Smooth muscle cell (in vitro differentiated cells): ENCODE data around the gene GALNS. TPM values are rescaled to one million over a fixed set of nuclear protein-coding genes. Genes with fewer than 3 reads are reported as not detected.
"Not testable (repeated sequence)": the region's sequence is repeated elsewhere in the genome, so short reads cannot be mapped to it uniquely, and the experiment has no call there.

Source experiments
- DNase-seq: peaks from one replicate; lab custom pipeline; 2025; ENCODE audit not compliant: unreplicated experiment; lab: John Stamatoyannopoulos, UW
- H2AFZ ChIP-seq: fragments of 200-600 bp; sonication (generic); 2 replicates; pipeline ENCODE4 v1.6.0; 2016; ENCODE audit warnings: antibody characterized with exemption, low read depth, mild to moderate bottlenecking
- H3F3A ChIP-seq: fragments of 200-600 bp; sonication (generic); 2 replicates; pipeline ENCODE4 v1.6.0; 2017; ENCODE audit warnings: antibody characterized with exemption, low read depth
- H3K27ac ChIP-seq: fragments of 200-600 bp; sonication (generic); 2 replicates; pipeline ENCODE4 v1.5.1; 2016; ENCODE audit warnings: low read depth, mild to moderate bottlenecking
- H3K27me3 ChIP-seq: fragments of 200-600 bp; sonication (generic); 2 replicates; pipeline ENCODE4 v1.6.1; 2016; ENCODE audit warnings: low read depth, mild to moderate bottlenecking
- H3K36me3 ChIP-seq: fragments of 200-600 bp; sonication (generic); 2 replicates; pipeline ENCODE4 v1.5.1; 2016; ENCODE audit warnings: low read depth
- H3K4me1 ChIP-seq: fragments of 200-600 bp; sonication (generic); 2 replicates; pipeline ENCODE4 v1.5.1; 2016; ENCODE audit warnings: low read depth
- H3K4me2 ChIP-seq: fragments of 200-600 bp; sonication (generic); 2 replicates; pipeline ENCODE4 v1.6.0; 2016; ENCODE audit warnings: mild to moderate bottlenecking
- H3K4me3 ChIP-seq: fragments of 200-600 bp; sonication (generic); 2 replicates; pipeline ENCODE4 v1.5.1; 2016; ENCODE audit warnings: mild to moderate bottlenecking
- H3K79me2 ChIP-seq: fragments of 200-600 bp; sonication (generic); 2 replicates; pipeline ENCODE4 v1.6.0; 2016; ENCODE audit warnings: low read depth, mild to moderate bottlenecking
- H3K9ac ChIP-seq: fragments of 200-600 bp; sonication (generic); 2 replicates; pipeline ENCODE4 v1.6.0; 2016; ENCODE audit warnings: low read depth
- H3K9me3 ChIP-seq: fragments of 200-600 bp; sonication (generic); replicated peaks from 2 replicates; pipeline ENCODE4 v1.5.1; 2016; ENCODE audit warnings: low read depth
- H4K20me1 ChIP-seq: fragments of 200-600 bp; sonication (generic); 2 replicates; pipeline ENCODE4 v1.6.0; 2016; ENCODE audit warnings: low read depth
- CTCF ChIP-seq: fragments of 200-600 bp; sonication (generic); IDR thresholded peaks from 2 replicates; pipeline ENCODE4 v1.5.1; 2017; ENCODE audit warnings: borderline replicate concordance, mild to moderate bottlenecking, antibody characterized with exemption; ENCODE audit not compliant: insufficient read depth, poor library complexity, severe bottlenecking
- WGBS: methylation state at CpG from one replicate; pipeline ENCODE4 v1.1.7; 2016; ENCODE audit warnings: low lambda C conversion rate; 5-methylcytosine and 5-hydroxymethylcytosine counted together
- polyA plus RNA-seq: library from polyadenylated mRNA; unstranded; fragments of >200 nt; fragmentation: Nextera tagmentation; extraction: Ambion mirVana; gene quantifications from 2 replicates; pipeline ENCODE4 v1.2.1, GENCODE V29; 2016
- total RNA-seq: library from RNA; depleted of rRNA; stranded (reverse); fragments of >200 nt; gene quantifications from 2 replicates; pipeline ENCODE4 v1.2.3, GENCODE V29; 2014

The GALNS gene
- total and polyA plus RNA-seq, 2 experiments from 2014 or later, result 20.8 to 21.3 TPM

GRCh38 chr16:88774544-88775393 lies 82.0 kb downstream of the GALNS start:
- H3K4me3 ChIP-seq, result no peak overlapping the region
- H3K36me3 ChIP-seq, result no peaks in the 10 kb centered on the region
- peaks cover 41% of the 10 kb centered on the region for H3K4me1 ChIP-seq
- H3K4me2 ChIP-seq, result peak overlapping the region; percentile 72
- no peak overlapping the region for H3K9ac ChIP-seq
- H3F3A ChIP-seq, result peaks cover 14% of the 10 kb centered on the region
- peaks cover 93% of the 10 kb centered on the region for H4K20me1 ChIP-seq
- no peak overlapping the region for H2AFZ ChIP-seq
- no peaks in the 10 kb centered on the region for H3K9me3 ChIP-seq
- no peak for DNase-seq
- no peak for TF ChIP-seq CTCF
- peaks cover 62% of the 10 kb centered on the region for H3K79me2 ChIP-seq
- no peaks in the 10 kb centered on the region for H3K27me3 ChIP-seq
- 89% methylated on average over 32 of the region's 32 CpGs for WGBS
- peak overlapping the region; percentile 84 for H3K27ac ChIP-seq

GRCh38 chr16:88773812-88774291 lies 82.9 kb downstream of the GALNS start:
- Histone ChIP-seq H3K4me2 (peak overlapping the region; percentile 72), H3F3A (peaks cover 14% of the 10 kb centered on the region), H3K4me3 (no peak overlapping the region), H3K4me1 (peaks cover 48% of the 10 kb centered on the region), H3K36me3 (no peaks in the 10 kb centered on the region), H3K27me3 (no peaks in the 10 kb centered on the region), H4K20me1 (peaks cover 94% of the 10 kb centered on the region), H3K9ac (no peak overlapping the region), H3K79me2 (peaks cover 62% of the 10 kb centered on the region), H3K9me3 (no peaks in the 10 kb centered on the region), H3K27ac (peak overlapping the region; percentile 84), H2AFZ (no peak overlapping the region)
- peak; percentile 66 for DNase-seq
- WGBS, result 34% methylated on average over 11 of the region's 12 CpGs
- no peak for TF ChIP-seq CTCF

- H3K27ac ChIP-seq, result peak overlapping the region; percentile 84
- no peaks in the 10 kb centered on the region for H3K27me3 ChIP-seq
- H3K4me2 ChIP-seq, result peak overlapping the region; percentile 72
- no peaks in the 10 kb centered on the region for H3K9me3 ChIP-seq
- no peak for TF ChIP-seq CTCF
- H3F3A ChIP-seq, result peaks cover 14% of the 10 kb centered on the region
- no peaks in the 10 kb centered on the region for H3K36me3 ChIP-seq
- H2AFZ ChIP-seq, result no peak overlapping the region
- DNase-seq, result peak; percentile 61
- H3K4me1 ChIP-seq, result peaks cover 54% of the 10 kb centered on the region
- H3K9ac ChIP-seq, result peak overlapping the region; percentile 29
- no peak overlapping the region for H3K4me3 ChIP-seq
- WGBS, result 33% methylated on average over 26 of the region's 29 CpGs
- H4K20me1 ChIP-seq, result peaks cover 94% of the 10 kb centered on the region
- H3K79me2 ChIP-seq, result peaks cover 62% of the 10 kb centered on the region
These were observed 83.6 kb downstream of the GALNS start for GRCh38 chr16:88772871-88773811.

- H3K4me2 ChIP-seq, result peak overlapping the region; percentile 72
- not testable (repeated sequence) for H2AFZ ChIP-seq, H3K27me3 ChIP-seq, H3K4me3 ChIP-seq, DNase-seq, H3K9me3 ChIP-seq, H3K36me3 ChIP-seq
- H4K20me1 ChIP-seq, result peaks cover 95% of the 10 kb centered on the region
- peaks cover 55% of the 10 kb centered on the region for H3K4me1 ChIP-seq
- H3F3A ChIP-seq, result peaks cover 14% of the 10 kb centered on the region
- 94% methylated on average over 6 of the region's 23 CpGs for WGBS
- H3K9ac ChIP-seq, result peak overlapping the region; percentile 25
- H3K79me2 ChIP-seq, result peaks cover 64% of the 10 kb centered on the region
- H3K27ac ChIP-seq, result peak overlapping the region; percentile 84
These were observed 85.0 kb downstream of the GALNS start for GRCh38 chr16:88771781-88772180.
